ENCODE measurements around the gene FRMD4A. TPM values are rescaled to one million over a fixed set of nuclear protein-coding genes. Genes with fewer than 3 reads are reported as not detected.

The FRMD4A gene
- total and polyA plus RNA-seq, 2 experiments from 2014 or later = 5.4 to 10.3 TPM

DNA sequence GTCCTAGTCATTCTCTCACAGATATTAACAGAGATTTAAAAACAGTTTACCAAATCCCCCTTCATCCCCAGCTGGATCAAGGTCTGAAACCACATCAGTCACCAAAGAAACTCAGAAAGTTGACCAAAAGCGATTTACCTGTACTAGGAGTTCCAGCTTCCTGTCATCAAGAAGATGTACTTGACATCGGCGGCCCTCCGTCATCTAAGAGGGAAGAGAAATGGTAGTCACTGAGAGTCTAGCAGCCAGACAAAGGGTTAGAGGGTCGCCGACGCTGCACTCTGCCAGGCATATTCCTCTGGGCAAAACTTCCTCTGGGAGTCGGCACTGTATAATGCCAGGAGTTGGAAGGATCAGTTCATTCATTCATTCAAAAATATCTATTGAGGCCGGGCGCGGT, 472.0 kb downstream of the FRMD4A start:
- Histone ChIP-seq H3K27me3 (no peaks in the 10 kb centered on the region), H3K79me2 (no peaks in the 10 kb centered on the region), H3K4me2 (no peak overlapping the region), H3K36me3 (replicated peaks; ENCODE audit: insufficient read depth, low read depth) (no peaks in the 10 kb centered on the region), H3K4me1 (ENCODE audit: insufficient read depth) (no peaks in the 10 kb centered on the region), H3K4me3 (no peak overlapping the region), H4K20me1 (ENCODE audit: insufficient read depth, poor library complexity, severe bottlenecking) (no peaks in the 10 kb centered on the region), H2AFZ (no peak overlapping the region), H3K9me2 (replicated peaks; ENCODE audit: insufficient read depth) (no peaks in the 10 kb centered on the region), H3K27ac (no peak overlapping the region), H3K9me3 (ENCODE audit: low read depth) (no peaks in the 10 kb centered on the region)
- WGBS (ENCODE audit: low lambda C conversion rate, missing lambda C conversion rate) = 97% methylated on average over 11 of the region's 11 CpGs
- TF ChIP-seq EZH2phosphoT487 (IDR thresholded peaks at IDR 0.05; ENCODE audit: low read depth, severe bottlenecking, unreplicated experiment) (no peak), EZH2 (IDR thresholded peaks at IDR 0.05; ENCODE audit: borderline replicate concordance) (no peak)
- TF ChIP-seq, protein P1, sequence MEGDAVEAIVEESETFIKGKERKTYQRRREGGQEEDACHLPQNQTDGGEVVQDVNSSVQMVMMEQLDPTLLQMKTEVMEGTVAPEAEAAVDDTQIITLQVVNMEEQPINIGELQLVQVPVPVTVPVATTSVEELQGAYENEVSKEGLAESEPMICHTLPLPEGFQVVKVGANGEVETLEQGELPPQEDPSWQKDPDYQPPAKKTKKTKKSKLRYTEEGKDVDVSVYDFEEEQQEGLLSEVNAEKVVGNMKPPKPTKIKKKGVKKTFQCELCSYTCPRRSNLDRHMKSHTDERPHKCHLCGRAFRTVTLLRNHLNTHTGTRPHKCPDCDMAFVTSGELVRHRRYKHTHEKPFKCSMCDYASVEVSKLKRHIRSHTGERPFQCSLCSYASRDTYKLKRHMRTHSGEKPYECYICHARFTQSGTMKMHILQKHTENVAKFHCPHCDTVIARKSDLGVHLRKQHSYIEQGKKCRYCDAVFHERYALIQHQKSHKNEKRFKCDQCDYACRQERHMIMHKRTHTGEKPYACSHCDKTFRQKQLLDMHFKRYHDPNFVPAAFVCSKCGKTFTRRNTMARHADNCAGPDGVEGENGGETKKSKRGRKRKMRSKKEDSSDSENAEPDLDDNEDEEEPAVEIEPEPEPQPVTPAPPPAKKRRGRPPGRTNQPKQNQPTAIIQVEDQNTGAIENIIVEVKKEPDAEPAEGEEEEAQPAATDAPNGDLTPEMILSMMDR (IDR thresholded peaks at IDR 0.05; ENCODE audit: poor library complexity) = no peak
- no peak for DNase-seq (ENCODE audit: low spot score)

DNA sequence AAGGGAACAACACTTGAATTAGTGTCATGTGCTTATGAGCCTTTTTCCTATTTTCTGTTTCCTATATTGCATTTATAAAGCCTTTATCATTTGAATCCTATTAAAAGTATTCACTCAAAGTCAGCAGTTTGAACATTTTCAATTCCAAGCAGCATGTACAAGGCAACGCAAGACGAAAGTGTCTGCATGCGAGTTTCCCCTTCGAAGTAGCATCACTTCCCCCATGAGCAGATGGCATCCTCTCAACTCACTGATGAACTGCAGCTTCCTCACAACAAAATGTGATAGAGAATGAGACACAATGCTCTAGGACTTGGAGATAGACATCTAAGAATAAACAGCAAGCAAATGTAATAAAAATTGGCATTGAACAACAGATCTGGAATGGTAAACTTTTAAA, 473.3 kb downstream of the FRMD4A start:
- Histone ChIP-seq H3K27ac (no peak overlapping the region), H3K79me2 (no peaks in the 10 kb centered on the region), H3K36me3 (replicated peaks; ENCODE audit: insufficient read depth, low read depth) (no peaks in the 10 kb centered on the region), H3K4me1 (ENCODE audit: insufficient read depth) (no peaks in the 10 kb centered on the region), H4K20me1 (ENCODE audit: insufficient read depth, poor library complexity, severe bottlenecking) (no peaks in the 10 kb centered on the region), H2AFZ (no peak overlapping the region), H3K4me2 (no peak overlapping the region), H3K9me2 (replicated peaks; ENCODE audit: insufficient read depth) (no peaks in the 10 kb centered on the region), H3K27me3 (no peaks in the 10 kb centered on the region), H3K9me3 (ENCODE audit: low read depth) (no peaks in the 10 kb centered on the region), H3K4me3 (no peak overlapping the region)
- no peak for TF ChIP-seq EZH2phosphoT487 (IDR thresholded peaks at IDR 0.05; ENCODE audit: low read depth, severe bottlenecking, unreplicated experiment)
- TF ChIP-seq, protein P1 (IDR thresholded peaks at IDR 0.05; ENCODE audit: poor library complexity) = no peak
- TF ChIP-seq EZH2 (IDR thresholded peaks at IDR 0.05; ENCODE audit: borderline replicate concordance) = no peak
- 85% methylated on average over 4 of the region's 4 CpGs for WGBS (ENCODE audit: low lambda C conversion rate, missing lambda C conversion rate)
- DNase-seq (ENCODE audit: low spot score) = no peak

DNA sequence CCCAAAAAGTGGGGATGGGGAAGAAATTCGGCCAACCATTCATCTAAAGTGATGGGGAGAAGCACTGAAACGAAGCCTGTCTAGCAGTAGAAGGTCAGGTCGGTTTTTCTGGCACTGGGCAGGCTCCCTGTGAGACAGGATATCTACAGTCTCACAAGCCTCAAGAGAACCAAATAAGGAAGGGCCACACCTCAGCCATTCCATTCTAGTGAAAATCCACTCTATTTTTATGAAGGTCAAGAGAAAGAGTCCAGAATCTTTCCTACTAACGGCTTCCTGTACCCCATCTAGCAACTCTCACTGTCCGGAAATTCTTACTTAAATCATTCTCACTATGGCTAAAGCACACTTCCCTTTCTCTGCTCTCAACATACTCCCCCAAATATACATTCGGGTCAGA, 476.9 kb downstream of the FRMD4A start:
- H3K36me3 ChIP-seq (replicated peaks; ENCODE audit: insufficient read depth, low read depth) = no peaks in the 10 kb centered on the region
- H4K20me1 ChIP-seq (ENCODE audit: insufficient read depth, poor library complexity, severe bottlenecking) = no peaks in the 10 kb centered on the region
- WGBS (ENCODE audit: low lambda C conversion rate, missing lambda C conversion rate) = 97% methylated on average over 6 of the region's 6 CpGs
- H3K4me2 ChIP-seq = no peak overlapping the region
- no peak overlapping the region for H2AFZ ChIP-seq
- no peak for DNase-seq (ENCODE audit: low spot score)
- H3K27me3 ChIP-seq = no peaks in the 10 kb centered on the region
- TF ChIP-seq, protein P1 (IDR thresholded peaks at IDR 0.05; ENCODE audit: poor library complexity) = no peak
- no peak for TF ChIP-seq EZH2phosphoT487 (IDR thresholded peaks at IDR 0.05; ENCODE audit: low read depth, severe bottlenecking, unreplicated experiment)
- no peak for TF ChIP-seq EZH2 (IDR thresholded peaks at IDR 0.05; ENCODE audit: borderline replicate concordance)
- H3K9me2 ChIP-seq (replicated peaks; ENCODE audit: insufficient read depth) = no peaks in the 10 kb centered on the region
- H3K4me1 ChIP-seq (ENCODE audit: insufficient read depth) = no peaks in the 10 kb centered on the region
- no peak overlapping the region for H3K4me3 ChIP-seq
- no peaks in the 10 kb centered on the region for H3K79me2 ChIP-seq
- no peaks in the 10 kb centered on the region for H3K9me3 ChIP-seq (ENCODE audit: low read depth)
- no peak overlapping the region for H3K27ac ChIP-seq

DNA sequence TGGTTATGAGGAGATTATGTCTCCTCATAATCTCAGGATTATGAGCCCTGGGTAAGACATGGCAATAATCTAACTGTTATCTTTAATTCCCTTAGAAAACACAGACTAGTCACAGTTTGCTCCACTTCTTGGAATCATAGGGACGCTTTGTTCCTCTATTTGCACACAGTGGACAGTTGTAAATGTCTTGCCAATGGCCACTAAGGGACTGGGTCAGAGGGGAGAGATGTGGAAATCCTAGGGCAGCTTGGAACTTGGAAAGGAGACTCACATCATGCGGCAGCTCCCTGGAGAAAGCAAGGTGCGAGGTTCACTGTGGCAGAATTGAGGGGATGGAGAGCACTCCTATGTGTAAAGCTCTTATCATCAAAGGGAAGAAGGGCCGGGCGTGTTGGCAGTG, 477.9 kb downstream of the FRMD4A start:
- no peak for DNase-seq (ENCODE audit: low spot score)
- H2AFZ ChIP-seq = no peak overlapping the region
- H3K27ac ChIP-seq = no peak overlapping the region
- no peaks in the 10 kb centered on the region for H4K20me1 ChIP-seq (ENCODE audit: insufficient read depth, poor library complexity, severe bottlenecking)
- no peaks in the 10 kb centered on the region for H3K27me3 ChIP-seq
- H3K4me1 ChIP-seq (ENCODE audit: insufficient read depth) = no peaks in the 10 kb centered on the region
- H3K9me3 ChIP-seq (ENCODE audit: low read depth) = no peaks in the 10 kb centered on the region
- TF ChIP-seq, protein P1 (IDR thresholded peaks at IDR 0.05; ENCODE audit: poor library complexity) = no peak
- no peak for TF ChIP-seq EZH2 (IDR thresholded peaks at IDR 0.05; ENCODE audit: borderline replicate concordance)
- TF ChIP-seq EZH2phosphoT487 (IDR thresholded peaks at IDR 0.05; ENCODE audit: low read depth, severe bottlenecking, unreplicated experiment) = no peak
- H3K79me2 ChIP-seq = no peaks in the 10 kb centered on the region
- 86% methylated on average over 5 of the region's 5 CpGs for WGBS (ENCODE audit: low lambda C conversion rate, missing lambda C conversion rate)
- H3K4me3 ChIP-seq = no peak overlapping the region
- no peaks in the 10 kb centered on the region for H3K36me3 ChIP-seq (replicated peaks; ENCODE audit: insufficient read depth, low read depth)
- no peaks in the 10 kb centered on the region for H3K9me2 ChIP-seq (replicated peaks; ENCODE audit: insufficient read depth)
- H3K4me2 ChIP-seq = no peak overlapping the region

Measured in hepatocyte (in vitro differentiated cells).